Lung (tissue), 12 donors: Measurements from ENCODE around the gene ZBTB21. TPM values are rescaled to one million over a fixed set of nuclear protein-coding genes. Genes with fewer than 3 reads are reported as not detected.

Experiments
- ATAC-seq: fragments of 200-7000 bp; cut with Tn5 transposase; one replicate; pipeline ENCODE4 v1.9.1; 2020; ENCODE audit warnings: moderate number of reproducible peaks; ENCODE audit not compliant: insufficient read depth, low FRiP score
- DNase-seq, 3 donors: peaks; one replicate each; pipeline ENCODE4 v3.0.0-alpha.2; 2013 to 2017
- H3K27ac ChIP-seq, 2 donors: one replicate each; pipeline ENCODE4 v1.5.1; 2013; ENCODE audit warnings: mild to moderate bottlenecking in 2 of 2, moderate library complexity in 2 of 2, control low read depth in 1 of 2, inconsistent platforms in 1 of 2, low read depth in 1 of 2, low read length in 1 of 2
- H3K27me3 ChIP-seq, 3 donors: one replicate each; pipeline ENCODE4 v1.5.1; 2013; ENCODE audit warnings: low read length in 2 of 3; ENCODE audit not compliant: control insufficient read depth in 3 of 3, insufficient read depth in 3 of 3
- H3K36me3 ChIP-seq, 4 donors: one replicate each; pipeline ENCODE4 v1.5.1; 2013; ENCODE audit warnings: low read length in 4 of 4, mild to moderate bottlenecking in 1 of 4, moderate library complexity in 1 of 4; ENCODE audit not compliant: control insufficient read depth in 4 of 4, insufficient read depth in 4 of 4
- H3K4me1 ChIP-seq, 5 donors: one replicate each; pipeline ENCODE4 v1.5.1; 2013; ENCODE audit warnings: low read length in 5 of 5, mild to moderate bottlenecking in 2 of 5, moderate library complexity in 1 of 5; ENCODE audit not compliant: control insufficient read depth in 5 of 5, insufficient read depth in 5 of 5
- H3K4me3 ChIP-seq: one replicate; pipeline ENCODE4 v1.5.1; 2013; ENCODE audit warnings: mild to moderate bottlenecking, control low read depth, moderate library complexity
- H3K9ac ChIP-seq, 2 donors: one replicate each; pipeline ENCODE4 v1.5.1; 2013; ENCODE audit warnings: low read length in 2 of 2, control low read depth in 1 of 2; ENCODE audit not compliant: insufficient read depth in 1 of 2
- H3K9me3 ChIP-seq, 4 donors: one replicate each; pipeline ENCODE4 v1.5.1; 2013; ENCODE audit warnings: low read length in 3 of 4, mild to moderate bottlenecking in 1 of 4, moderate library complexity in 1 of 4; ENCODE audit not compliant: control insufficient read depth in 4 of 4, insufficient read depth in 3 of 4
- CTCF ChIP-seq: IDR thresholded peaks from 2 replicates; pipeline ENCODE4 v1.5.1; 2012; ENCODE audit warnings: mild to moderate bottlenecking; ENCODE audit errors: control extremely low read depth, extremely low read depth
- WGBS, 2 donors: extraction: QIAGEN DNeasy Blood & Tissue Kit; methylation state at CpG; one replicate each; pipeline ENCODE4 v1.1.7; 2013; 5-methylcytosine and 5-hydroxymethylcytosine counted together
- polyA plus RNA-seq, 2 donors: library from polyadenylated mRNA; stranded (reverse); fragments of 200-250 nt; gene quantifications; one replicate each; pipeline ENCODE4 v1.2.1, GENCODE V29; 2013
- total RNA-seq, 2 donors: library from RNA; depleted of rRNA in 1 of 2; stranded (reverse); fragments of >200 nt in 1 of 2; gene quantifications; one replicate each; pipeline ENCODE4 v1.2.1, GENCODE V29; 2014 to 2021
- donor health status: control.
- donor health status: control.
- donor health status: Bipolar disorder and iron deficiency.
- donor health status: healthy.
- donor health status: DM: yes; HTN: yes; CAD: no.

The ZBTB21 gene
- total and polyA plus RNA-seq, 4 donors: 3.2 to 15.4 (median 7.5) TPM

- peak; percentile 20 for ATAC-seq
- 1% methylated on average over 75 to 120 of the region's 120 CpGs for WGBS, 2 donors
- H3K4me3 ChIP-seq: peak overlapping the region; percentile 66
- H3K27me3 ChIP-seq: no peaks in the 10 kb centered on the region
- peaks cover 0 to 1% (median 0%) of the 10 kb centered on the region in 4 donors for H3K36me3 ChIP-seq
- TF ChIP-seq CTCF: no peak
- H3K9ac ChIP-seq: peak overlapping the region; percentile 35 to 48
- peaks cover 0 to 5% (median 0%) of the 10 kb centered on the region in 4 donors for H3K9me3 ChIP-seq
- H3K4me1 ChIP-seq: peaks cover 0 to 4% (median 2%) of the 10 kb centered on the region in 5 donors
- H3K27ac ChIP-seq: peak overlapping the region; percentile 92 to 95
- DNase-seq: peak; percentile 35 to 45 (median 39)
These were observed 641 bp upstream of the ZBTB21 start for GRCh38 chr21:42010507-42011495.

DNA sequence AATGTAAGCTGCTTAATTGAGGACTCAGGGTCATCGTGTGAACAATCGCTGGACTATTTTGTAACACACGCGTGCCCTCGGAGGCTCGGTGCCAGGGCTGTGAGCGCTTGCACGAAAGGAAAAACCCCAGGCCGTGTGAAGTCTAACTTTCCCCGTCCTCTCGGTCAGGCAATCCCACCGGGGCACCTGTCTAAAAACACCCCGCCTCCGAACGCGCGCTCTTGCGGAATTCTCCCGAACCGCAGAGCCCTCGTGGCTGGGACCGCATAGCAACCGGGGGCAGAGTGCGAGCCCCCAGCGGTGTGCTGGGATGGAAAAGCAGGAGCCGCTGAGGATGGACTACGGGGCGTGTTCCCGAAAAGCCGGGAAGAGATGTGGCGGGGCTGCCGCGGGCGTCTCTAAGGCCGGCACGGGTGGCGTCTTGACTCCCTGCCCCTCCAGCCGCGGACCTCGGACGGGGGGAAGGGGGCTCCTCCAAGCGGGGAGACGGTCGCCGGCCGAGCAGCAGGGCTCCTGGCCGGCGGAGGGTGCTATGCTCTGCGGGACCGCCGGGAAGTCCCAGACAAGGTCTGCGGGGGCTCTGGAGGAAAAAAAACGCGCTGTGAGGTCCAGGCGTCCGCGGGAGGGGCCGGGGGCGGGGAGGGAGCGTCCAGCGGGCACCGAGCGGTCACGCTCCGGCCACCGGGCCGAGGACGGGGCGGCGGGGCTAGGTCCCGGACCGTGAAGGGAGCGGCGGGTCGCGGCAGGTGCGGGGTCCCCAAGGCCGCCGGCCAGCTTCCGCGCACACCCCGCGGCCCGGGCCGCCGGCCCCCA, 936 bp downstream of the ZBTB21 start:
- H3K9me3 ChIP-seq: no peaks in the 10 kb centered on the region
- peak overlapping the region; percentile 71 for H3K4me3 ChIP-seq
- H3K27ac ChIP-seq: peak overlapping the region; percentile 96 to 99
- H3K4me1 ChIP-seq: peaks cover 0 to 4% (median 2%) of the 10 kb centered on the region in 5 donors
- peak; percentile 50 to 63 (median 51) for DNase-seq
- 0% methylated on average over 77 to 86 of the region's 86 CpGs for WGBS, 2 donors
- peaks cover 0 to 1% (median 0%) of the 10 kb centered on the region in 4 donors for H3K36me3 ChIP-seq
- H3K27me3 ChIP-seq: no peaks in the 10 kb centered on the region
- TF ChIP-seq CTCF: no peak
- H3K9ac ChIP-seq: peak overlapping the region in 1 of 2 donors; percentile 75
- peak; percentile 13 for ATAC-seq

- no peaks in the 10 kb centered on the region for H3K9me3 ChIP-seq
- TF ChIP-seq CTCF: no peak
- DNase-seq: no peak
- no peak for ATAC-seq
- H3K27me3 ChIP-seq: no peaks in the 10 kb centered on the region
- H3K4me3 ChIP-seq: no peak overlapping the region
- peaks cover 0 to 1% (median 0%) of the 10 kb centered on the region in 4 donors for H3K36me3 ChIP-seq
- H3K9ac ChIP-seq: no peak overlapping the region
- peaks cover 0 to 4% (median 0%) of the 10 kb centered on the region in 5 donors for H3K4me1 ChIP-seq
- WGBS, 2 donors: 84 to 94% methylated on average over 6 of the region's 6 CpGs
- H3K27ac ChIP-seq: no peak overlapping the region
These were observed 2.7 kb downstream of the ZBTB21 start for GRCh38 chr21:42007356-42007940.
